H9 (cell line): Measurements from ENCODE around the gene ACTN4. TPM values are rescaled to one million over a fixed set of nuclear protein-coding genes. Genes with fewer than 3 reads are reported as not detected.

ENCODE experiments used
- DNase-seq: peaks from one replicate; pipeline ENCODE4 v3.0.0-alpha.2; 2017
- H2AFZ ChIP-seq: one replicate; pipeline ENCODE4 v1.6.1; 2013; ENCODE audit warnings: mild to moderate bottlenecking, low read length, control low read depth, moderate library complexity
- H2AK5ac ChIP-seq: 2 replicates; pipeline ENCODE4 v1.6.1; 2013; ENCODE audit warnings: low read length, control low read depth, mixed read lengths; ENCODE audit not compliant: insufficient read length
- H2BK120ac ChIP-seq: one replicate; pipeline ENCODE4 v1.6.1; 2013; ENCODE audit warnings: low read depth, mild to moderate bottlenecking, low read length, control low read depth, inconsistent platforms; ENCODE audit not compliant: poor library complexity, severe bottlenecking
- H2BK12ac ChIP-seq: 2 replicates; pipeline ENCODE4 v1.6.1; 2013; ENCODE audit warnings: low read length, control low read depth, mixed read lengths, low read depth; ENCODE audit not compliant: insufficient read length
- H2BK15ac ChIP-seq: 2 replicates; pipeline ENCODE4 v1.6.1; 2013; ENCODE audit warnings: low read depth, low read length, control low read depth
- H2BK20ac ChIP-seq: one replicate; pipeline ENCODE4 v1.6.1; 2013; ENCODE audit warnings: low read depth, mild to moderate bottlenecking, low read length, control low read depth, inconsistent platforms; ENCODE audit not compliant: poor library complexity, severe bottlenecking
- H2BK5ac ChIP-seq: 2 replicates; pipeline ENCODE4 v1.6.1; 2013; ENCODE audit warnings: low read length, control low read depth, mixed read lengths; ENCODE audit not compliant: insufficient read length
- H3K14ac ChIP-seq: 2 replicates; pipeline ENCODE4 v1.6.1; 2013; ENCODE audit warnings: low read length, control low read depth; ENCODE audit not compliant: insufficient read depth
- H3K18ac ChIP-seq: 2 replicates; pipeline ENCODE4 v1.6.1; 2013; ENCODE audit warnings: low read depth, mild to moderate bottlenecking, mixed read lengths, low read length, control low read depth; ENCODE audit not compliant: insufficient read length
- H3K23ac ChIP-seq: 2 replicates; pipeline ENCODE4 v1.6.1; 2013; ENCODE audit warnings: low read length, control low read depth, mixed read lengths, low read depth; ENCODE audit not compliant: insufficient read length
- H3K23me2 ChIP-seq: 2 replicates; pipeline ENCODE4 v1.6.1; 2013; ENCODE audit warnings: low read depth, mild to moderate bottlenecking, mixed read lengths, low read length, control low read depth; ENCODE audit not compliant: insufficient read length, poor library complexity, severe bottlenecking
- H3K27ac ChIP-seq: 2 replicates; pipeline ENCODE4 v1.5.1; 2013; ENCODE audit warnings: low read length, control low read depth, mixed read lengths, low read depth; ENCODE audit not compliant: insufficient read length
- H3K27me3 ChIP-seq: 2 replicates; pipeline ENCODE4 v1.6.1; 2013; ENCODE audit warnings: low read length, control low read depth, inconsistent platforms; ENCODE audit not compliant: insufficient read depth
- H3K4ac ChIP-seq: 2 replicates; pipeline ENCODE4 v1.6.1; 2013; ENCODE audit warnings: low read depth, mild to moderate bottlenecking, control low read depth, inconsistent platforms, low read length, moderate library complexity
- H3K4me1 ChIP-seq: 2 replicates; pipeline ENCODE4 v1.6.1; 2013; ENCODE audit warnings: low read length, control low read depth, inconsistent platforms; ENCODE audit not compliant: insufficient read depth
- H3K4me2 ChIP-seq: 2 replicates; pipeline ENCODE4 v1.6.1; 2013; ENCODE audit warnings: low read length, control low read depth, mixed read lengths; ENCODE audit not compliant: insufficient read length, insufficient read depth
- H3K56ac ChIP-seq: 2 replicates; pipeline ENCODE4 v1.6.1; 2013; ENCODE audit warnings: low read depth, mild to moderate bottlenecking, mixed read lengths, low read length, control low read depth; ENCODE audit not compliant: insufficient read length
- H3K79me1 ChIP-seq: 2 replicates; pipeline ENCODE4 v1.6.1; 2013; ENCODE audit warnings: low read depth, mild to moderate bottlenecking, moderate library complexity, low read length, control low read depth, inconsistent platforms; ENCODE audit not compliant: insufficient read depth, poor library complexity, severe bottlenecking
- H3K79me2 ChIP-seq: 2 replicates; pipeline ENCODE4 v1.6.1; 2013; ENCODE audit warnings: low read length, control low read depth, inconsistent platforms; ENCODE audit not compliant: insufficient read depth
- H3K9ac ChIP-seq: 2 replicates; pipeline ENCODE4 v1.6.1; 2013; ENCODE audit warnings: low read length, control low read depth, mixed read lengths; ENCODE audit not compliant: insufficient read length; ENCODE audit errors: extremely low read depth
- H3K9me3 ChIP-seq: one replicate; pipeline ENCODE4 v1.6.1; 2013; ENCODE audit warnings: low read depth, low read length, inconsistent platforms; ENCODE audit not compliant: control insufficient read depth
- H3T11ph ChIP-seq: one replicate; pipeline ENCODE4 v1.6.1; 2013; ENCODE audit warnings: mild to moderate bottlenecking, low read length, control low read depth, inconsistent platforms
- H4K20me1 ChIP-seq: one replicate; pipeline ENCODE4 v1.6.1; 2013; ENCODE audit not compliant: control insufficient read depth, insufficient read length, insufficient read depth
- H4K5ac ChIP-seq: 2 replicates; pipeline ENCODE4 v1.6.1; 2013; ENCODE audit warnings: low read depth, mild to moderate bottlenecking, mixed read lengths, low read length, control low read depth; ENCODE audit not compliant: insufficient read length
- H4K8ac ChIP-seq: replicated peaks from 2 replicates; pipeline ENCODE4 v1.6.1; 2013; ENCODE audit warnings: low read length, control low read depth, mixed read lengths, low read depth; ENCODE audit not compliant: insufficient read length
- H4K91ac ChIP-seq: 2 replicates; pipeline ENCODE4 v1.6.1; 2013; ENCODE audit warnings: low read depth, mild to moderate bottlenecking, moderate library complexity, mixed read lengths, low read length, control low read depth; ENCODE audit not compliant: insufficient read length
- H3K27ac Mint-ChIP-seq, 3 experiments: 2 replicates in 2 of 3; 3 replicates in 1 of 3; pipeline ENCODE4 v1.8.0; 2020 to 2021; ENCODE audit warnings: mixed read lengths in 3 of 3, mild to moderate bottlenecking in 1 of 3, moderate library complexity in 1 of 3
- H3K27me3 Mint-ChIP-seq: 2 replicates; pipeline ENCODE4 v1.8.0; 2021; ENCODE audit warnings: low read depth, mild to moderate bottlenecking, moderate library complexity, mixed read lengths
- H3K36me3 Mint-ChIP-seq, 3 experiments: 2 replicates in 2 of 3; 3 replicates in 1 of 3; pipeline ENCODE4 v1.8.0; 2020 to 2021; ENCODE audit warnings: low read depth in 3 of 3, mixed read lengths in 3 of 3; ENCODE audit not compliant: insufficient read depth in 1 of 3
- H3K4me1 Mint-ChIP-seq, 2 experiments: 2 replicates each; pipeline ENCODE4 v1.8.0; 2020; ENCODE audit warnings: mixed read lengths in 2 of 2
- H3K4me3 Mint-ChIP-seq, 2 experiments: 2 replicates in 1 of 2; 3 replicates in 1 of 2; pipeline ENCODE4 v1.8.0; 2020 to 2021; ENCODE audit warnings: mild to moderate bottlenecking in 2 of 2, mixed read lengths in 2 of 2, moderate library complexity in 1 of 2
- H3K9me3 Mint-ChIP-seq, 2 experiments: 2 replicates in 1 of 2; 3 replicates in 1 of 2; pipeline ENCODE4 v1.8.0; 2020; ENCODE audit warnings: mild to moderate bottlenecking in 2 of 2, mixed read lengths in 2 of 2, moderate library complexity in 1 of 2
- CTCF ChIP-seq: fragments of 200-600 bp; sonication (generic); conservative IDR thresholded peaks from 3 replicates; pipeline ENCODE4 v1.8.0; 2021; ENCODE audit warnings: antibody characterized with exemption, mild to moderate bottlenecking
- WGBS: extraction: QIAGEN DNeasy Blood & Tissue Kit; methylation state at CpG from one replicate; pipeline ENCODE4 v1.1.7; 2013; ENCODE audit warnings: missing lambda C conversion rate, low lambda C conversion rate, mixed read lengths; ENCODE audit not compliant: insufficient read length; ENCODE audit errors: extremely low coverage; 5-methylcytosine and 5-hydroxymethylcytosine counted together
- total RNA-seq: library from RNA; stranded (reverse); gene quantifications from 2 replicates; pipeline ENCODE4 v1.2.1, GENCODE V29; 2021

The ACTN4 gene
- total RNA-seq, 1 experiment from 2014 or later, result 369 TPM

GRCh38 chr19:38638461-38638860, 9.0 kb upstream of the ACTN4 start:
- Mint-ChIP-seq H3K27me3 (peaks cover 2% of the 10 kb centered on the region; the same call in 1 of the 2 replicates), H3K27ac (peak overlapping the region in 2 of 3 experiments; percentile 57 to 65; a peak in 2 of 7 replicates), H3K9me3 (no peaks in the 10 kb centered on the region), H3K36me3 (peaks cover 7 to 29% (median 27%) of the 10 kb centered on the region in 3 experiments), H3K4me1 (peaks cover 14 to 18% of the 10 kb centered on the region in 2 experiments), H3K4me3 (no peak overlapping the region)
- H3K9me3 ChIP-seq, result no peaks in the 10 kb centered on the region
- no peak overlapping the region for H2BK5ac ChIP-seq
- H3K23me2 ChIP-seq, result no peaks in the 10 kb centered on the region
- no peak overlapping the region for H3K23ac ChIP-seq
- no peak overlapping the region for H3K4ac ChIP-seq
- H2BK15ac ChIP-seq, result no peak overlapping the region
- no peak overlapping the region for H3T11ph ChIP-seq
- H3K4me2 ChIP-seq, result no peak overlapping the region
- no peak overlapping the region for H3K27ac ChIP-seq
- no peaks in the 10 kb centered on the region; the same call in 1 of the 2 replicates for H3K4me1 ChIP-seq
- no peaks in the 10 kb centered on the region for H3K79me1 ChIP-seq
- no peak overlapping the region for H4K91ac ChIP-seq
- no peak overlapping the region for H2BK20ac ChIP-seq
- H3K79me2 ChIP-seq, result no peaks in the 10 kb centered on the region
- DNase-seq, result no peak
- H4K5ac ChIP-seq, result no peak overlapping the region
- no peak overlapping the region for H2BK12ac ChIP-seq
- H3K18ac ChIP-seq, result no peak overlapping the region
- no peak overlapping the region for H3K14ac ChIP-seq
- no CpG with 5 or more reads among the region's 3 CpGs for WGBS
- no peak for TF ChIP-seq CTCF
- H3K56ac ChIP-seq, result no peak overlapping the region
- no peaks in the 10 kb centered on the region for H4K20me1 ChIP-seq
- no peak overlapping the region for H3K9ac ChIP-seq
- H2AFZ ChIP-seq, result no peak overlapping the region
- H3K27me3 ChIP-seq, result no peaks in the 10 kb centered on the region
- no peak overlapping the region for H2BK120ac ChIP-seq
- H4K8ac ChIP-seq, result no peak overlapping the region
- H2AK5ac ChIP-seq, result no peak overlapping the region
